OCI-LY7 (cell line): ENCODE measurements around the gene SULT1C2. TPM values are rescaled to one million over a fixed set of nuclear protein-coding genes. Genes with fewer than 3 reads are reported as not detected.

Source experiments
- BruUV-seq: library from RNA; stranded (reverse); fragments of 400-500 nt; replicated peaks from 2 replicates; lab custom pipeline; 2021; lab: Mats Ljungman, UMichigan
- CTCF ChIA-PET: fragments of 300-600 bp; sonication (Branson Sonifier 250); formaldehyde crosslinking; loops from one replicate; lab custom pipeline; 2022; ENCODE audit warnings: antibody characterized with exemption; ENCODE audit not compliant: unreplicated experiment; lab: Charles Lee
- POLR2A ChIA-PET: fragments of 300-600 bp; sonication (Branson Sonifier 250); formaldehyde crosslinking; loops from one replicate; lab custom pipeline; 2022; ENCODE audit warnings: antibody characterized with exemption; lab: Charles Lee
- DNase-seq: peaks from one replicate; pipeline ENCODE4 v3.0.0-alpha.2; 2015; ENCODE audit warnings: low spot score
- H2AFZ ChIP-seq: fragments of 200-600 bp; sonication (generic), shearing (Covaris generic); 2 replicates; pipeline ENCODE4 v1.6.1; 2014; ENCODE audit warnings: mild to moderate bottlenecking, antibody characterized with exemption, low read length, moderate library complexity
- H3K27ac ChIP-seq: fragments of 200-600 bp; sonication (generic); 2 replicates; pipeline ENCODE4 v1.5.1; 2014; ENCODE audit warnings: mixed run types, low read depth, mild to moderate bottlenecking, moderate library complexity, low read length, inconsistent platforms; ENCODE audit not compliant: poor library complexity, severe bottlenecking
- H3K36me3 ChIP-seq: fragments of 200-600 bp; sonication (generic); 2 replicates; pipeline ENCODE4 v1.6.1; 2014; ENCODE audit warnings: mild to moderate bottlenecking, antibody characterized with exemption, low read length, moderate library complexity, mixed read lengths; ENCODE audit not compliant: insufficient read depth
- H3K4me1 ChIP-seq: fragments of 200-600 bp; sonication (generic); 2 replicates; pipeline ENCODE4 v1.5.1; 2014; ENCODE audit warnings: mild to moderate bottlenecking, low read length; ENCODE audit not compliant: insufficient read depth, poor library complexity, severe bottlenecking
- H3K4me2 ChIP-seq: fragments of 200-600 bp; sonication (generic); 2 replicates; pipeline ENCODE4 v1.6.1; 2014; ENCODE audit warnings: mild to moderate bottlenecking, low read length
- H3K4me3 ChIP-seq: fragments of 200-600 bp; sonication (generic); 2 replicates; pipeline ENCODE4 v1.5.1; 2014; ENCODE audit warnings: mild to moderate bottlenecking, low read depth, low read length; ENCODE audit not compliant: poor library complexity, severe bottlenecking
- H3K79me2 ChIP-seq: fragments of 200-600 bp; sonication (generic); 2 replicates; pipeline ENCODE4 v1.6.1; 2016; ENCODE audit warnings: low read depth, mild to moderate bottlenecking, low read length, moderate library complexity, mixed read lengths; ENCODE audit not compliant: insufficient read depth
- H3K9me2 ChIP-seq: fragments of 200-600 bp; sonication (generic); 2 replicates; pipeline ENCODE4 v1.6.1; 2016; ENCODE audit warnings: mild to moderate bottlenecking, low read length, mixed read lengths; ENCODE audit not compliant: insufficient read depth
- H3K9me3 ChIP-seq: fragments of 200-600 bp; sonication (generic); 2 replicates; pipeline ENCODE4 v1.6.1; 2014; ENCODE audit warnings: mild to moderate bottlenecking, mixed run types, low read length, mixed read lengths
- H4K20me1 ChIP-seq: fragments of 200-600 bp; sonication (generic); 2 replicates; pipeline ENCODE4 v1.6.1; 2014; ENCODE audit warnings: mild to moderate bottlenecking, antibody characterized with exemption, low read length, moderate library complexity, mixed read lengths; ENCODE audit not compliant: insufficient read depth
- CTCF ChIP-seq: fragments of 200-600 bp; sonication (generic); conservative IDR thresholded peaks from 2 replicates; pipeline ENCODE4 v1.5.1; 2014; ENCODE audit warnings: mild to moderate bottlenecking, antibody characterized with exemption, low read length, moderate library complexity, mixed read lengths
- EZH2phosphoT487 ChIP-seq: fragments of 200-600 bp; sonication (generic); IDR thresholded peaks from 2 replicates; pipeline ENCODE4 v1.6.1; 2018; ENCODE audit warnings: low read depth, borderline replicate concordance, mild to moderate bottlenecking, mixed run types, antibody characterized with exemption, low read length, moderate library complexity, mixed read lengths
- intact Hi-C: fragments of 100-400 bp; cut with micrococcal nuclease; formaldehyde crosslinking; loops from one replicate; pipeline ENCODE4 v1.10.0; 2022; ENCODE audit not compliant: unreplicated experiment
- total RNA-seq, 2 experiments: library from RNA; depleted of rRNA in 1 of 2; stranded (reverse); fragments of >200 nt in 1 of 2; shearing (Covaris generic) in 1 of 2; gene quantifications; 2 replicates each; pipeline ENCODE4 v1.2.3, GENCODE V29; 2014 to 2022

The SULT1C2 gene
- total RNA-seq, 2 experiments from 2014 or later: not detected

GRCh38 chr2:108243566-108243965, 45.1 kb upstream of the SULT1C2 start:
- no peak for DNase-seq
- H3K9me3 ChIP-seq: no peaks in the 10 kb centered on the region
- no peak overlapping the region for H3K4me2 ChIP-seq
- no peaks in the 10 kb centered on the region for H3K79me2 ChIP-seq
- H3K9me2 ChIP-seq: no peaks in the 10 kb centered on the region
- BruUV-seq: no TSS peak
- H4K20me1 ChIP-seq: no peaks in the 10 kb centered on the region
- intact Hi-C loops: loop anchor here (10.0 kb wide), 1 partner anchor 189 kb away; no protein-coding TSS in a partner anchor
- H2AFZ ChIP-seq: no peak overlapping the region
- ChIA-PET CTCF (no interaction called here), POLR2A (interaction anchor here (0.6 to 0.7 kb wide), 2 partner anchors 188 to 285 kb away, joined by 3 to 4 read pairs; no protein-coding TSS in a partner anchor)
- no peaks in the 10 kb centered on the region for H3K36me3 ChIP-seq
- no peak overlapping the region for H3K4me3 ChIP-seq
- no peak for TF ChIP-seq EZH2phosphoT487
- no peak overlapping the region for H3K27ac ChIP-seq
- H3K4me1 ChIP-seq: no peaks in the 10 kb centered on the region

- Histone ChIP-seq H4K20me1 (no peaks in the 10 kb centered on the region), H3K4me3 (no peak overlapping the region), H3K27ac (no peak overlapping the region), H3K4me2 (no peak overlapping the region), H3K4me1 (no peaks in the 10 kb centered on the region), H3K9me2 (no peaks in the 10 kb centered on the region), H3K36me3 (no peaks in the 10 kb centered on the region), H2AFZ (no peak overlapping the region), H3K9me3 (no peaks in the 10 kb centered on the region), H3K79me2 (no peaks in the 10 kb centered on the region)
- TF ChIP-seq EZH2phosphoT487 (no peak), CTCF (no peak)
- ChIA-PET POLR2A (no interaction called here), CTCF (no interaction called here)
- intact Hi-C loops: loop anchor here (10.0 kb wide), 1 partner anchor 190 kb away; no protein-coding TSS in a partner anchor
- no peak for DNase-seq
- BruUV-seq: no TSS peak
Observed at GRCh38 chr2:108244667-108245414, 43.9 kb upstream of the SULT1C2 start.

GRCh38 chr2:108253106-108253505, 35.6 kb upstream of the SULT1C2 start:
- no peak overlapping the region for H3K27ac ChIP-seq

More at GRCh38 chr2:108253106-108253505, 35.6 kb upstream of the SULT1C2 start:
- Histone ChIP-seq H3K4me1 (no peaks in the 10 kb centered on the region), H3K36me3 (no peaks in the 10 kb centered on the region), H3K9me2 (no peaks in the 10 kb centered on the region), H4K20me1 (no peaks in the 10 kb centered on the region), H3K4me2 (no peak overlapping the region), H3K79me2 (no peaks in the 10 kb centered on the region), H2AFZ (no peak overlapping the region), H3K4me3 (no peak overlapping the region), H3K9me3 (no peaks in the 10 kb centered on the region)
- ChIA-PET CTCF (no interaction called here), POLR2A (no interaction called here)
- TF ChIP-seq CTCF: no peak
- TF ChIP-seq EZH2phosphoT487: no peak
- BruUV-seq: no TSS peak
- DNase-seq: no peak
- intact Hi-C loops: no loop called here
